ENCODE results near the gene TTLL11. TPM values are rescaled to one million over a fixed set of nuclear protein-coding genes. Genes with fewer than 3 reads are reported as not detected.

TTLL11 gene
- total and polyA plus RNA-seq, 2 of the 8 experiments (the other 6 are each of a cell fraction or from before 2014, with no cell fraction given) = 0.56 to 0.80 TPM

- TF ChIP-seq CHD7 (IDR thresholded peaks at IDR 0.05; ENCODE audit: insufficient replicate concordance, low read length) (no peak), GTF2F1 (IDR thresholded peaks at IDR 0.05; ENCODE audit: borderline replicate concordance, low read depth, low read length) (no peak), NANOG (IDR thresholded peaks at IDR 0.05; ENCODE audit: insufficient read depth, low read depth, low read length, poor library complexity, severe bottlenecking) (no peak), SAP30 (IDR thresholded peaks at IDR 0.05; ENCODE audit: insufficient read depth, insufficient replicate concordance, low read length) (no peak), ATF3 (IDR thresholded peaks at IDR 0.05; ENCODE audit: insufficient read depth, low read depth, low read length) (no peak), JUN (IDR thresholded peaks at IDR 0.05; ENCODE audit: low read depth, low read length) (no peak), ATF2 (IDR thresholded peaks at IDR 0.05; ENCODE audit: low read length) (no peak), SRF (IDR thresholded peaks at IDR 0.05; ENCODE audit: low read depth, low read length) (no peak), RBBP5 (IDR thresholded peaks at IDR 0.05; ENCODE audit: borderline replicate concordance, low read depth, low read length) (no peak)
Observed at GRCh38 chr9:122086873-122087272, 6.2 kb downstream of the TTLL11 start (continued).

Data from H1 (cell line).